Measurements from ENCODE around the gene STX4.

DNA sequence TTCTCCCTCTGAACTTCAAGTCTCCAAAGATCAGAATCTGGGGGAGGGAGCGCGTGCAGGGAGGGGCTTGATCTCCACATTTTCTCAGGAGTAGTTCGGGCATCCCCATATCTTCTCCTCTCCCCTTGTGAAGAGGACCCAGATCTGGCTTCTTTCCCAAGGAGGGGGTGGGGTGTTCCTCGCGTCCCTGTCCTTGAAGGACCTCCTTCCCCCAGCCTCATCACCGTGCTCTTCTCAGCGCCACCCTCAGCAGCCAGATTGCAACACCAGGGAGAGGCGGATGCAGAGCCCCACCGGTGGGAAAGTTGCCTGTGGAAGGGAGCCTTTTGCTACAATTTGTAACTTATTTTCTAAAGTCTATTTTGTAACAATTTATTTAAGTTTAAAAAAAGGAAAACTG is 49.7 kb downstream of the STX4 start:
- TF ChIP-seq CTCF (IDR thresholded peaks at IDR 0.05): no peak
- no peak for TF ChIP-seq POLR2AphosphoS5 (IDR thresholded peaks at IDR 0.05)
- no peak for TF ChIP-seq POLR2A (IDR thresholded peaks at IDR 0.05; ENCODE audit: low read depth)

All from esophagus muscularis mucosa (tissue), 3 donors.